C4-2B (cell line): ENCODE measurements around the gene DOCK9.

ENCODE experiments used
- ZFX ChIP-seq: fragments of 450-650 bp; IDR thresholded peaks from 2 replicates; pipeline ENCODE4 v1.6.1; 2017
- TF ChIP-seq, protein P1 (sequence below): fragments of 450-650 bp; conservative IDR thresholded peaks from 2 replicates; pipeline ENCODE4 v1.5.1; 2017; ENCODE audit warnings: mild to moderate bottlenecking

DNA sequence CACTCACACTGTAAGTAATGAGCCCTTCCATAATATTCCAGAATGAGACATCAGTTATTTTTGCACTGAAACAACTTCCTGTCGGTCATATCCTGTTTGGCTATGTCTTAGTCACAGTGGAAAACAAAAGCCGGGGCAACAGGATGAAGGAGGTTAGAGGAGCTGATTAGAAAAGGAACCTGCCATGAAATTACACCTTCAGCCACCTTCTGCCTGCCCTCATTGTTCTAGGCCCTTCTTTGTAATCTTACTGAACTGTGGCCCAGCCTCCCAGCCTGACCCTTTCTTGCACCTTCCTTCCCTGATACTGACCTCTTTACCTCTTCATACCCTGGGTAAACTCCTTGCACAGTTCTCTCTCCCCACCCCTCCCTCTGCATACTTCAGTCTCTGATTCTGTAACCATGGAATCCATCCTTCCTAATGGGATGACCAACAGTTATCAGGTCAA, 67.3 kb downstream of the DOCK9 start:
- TF ChIP-seq, protein P1, sequence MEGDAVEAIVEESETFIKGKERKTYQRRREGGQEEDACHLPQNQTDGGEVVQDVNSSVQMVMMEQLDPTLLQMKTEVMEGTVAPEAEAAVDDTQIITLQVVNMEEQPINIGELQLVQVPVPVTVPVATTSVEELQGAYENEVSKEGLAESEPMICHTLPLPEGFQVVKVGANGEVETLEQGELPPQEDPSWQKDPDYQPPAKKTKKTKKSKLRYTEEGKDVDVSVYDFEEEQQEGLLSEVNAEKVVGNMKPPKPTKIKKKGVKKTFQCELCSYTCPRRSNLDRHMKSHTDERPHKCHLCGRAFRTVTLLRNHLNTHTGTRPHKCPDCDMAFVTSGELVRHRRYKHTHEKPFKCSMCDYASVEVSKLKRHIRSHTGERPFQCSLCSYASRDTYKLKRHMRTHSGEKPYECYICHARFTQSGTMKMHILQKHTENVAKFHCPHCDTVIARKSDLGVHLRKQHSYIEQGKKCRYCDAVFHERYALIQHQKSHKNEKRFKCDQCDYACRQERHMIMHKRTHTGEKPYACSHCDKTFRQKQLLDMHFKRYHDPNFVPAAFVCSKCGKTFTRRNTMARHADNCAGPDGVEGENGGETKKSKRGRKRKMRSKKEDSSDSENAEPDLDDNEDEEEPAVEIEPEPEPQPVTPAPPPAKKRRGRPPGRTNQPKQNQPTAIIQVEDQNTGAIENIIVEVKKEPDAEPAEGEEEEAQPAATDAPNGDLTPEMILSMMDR: no peak
- TF ChIP-seq ZFX: no peak
